ENCODE measurements around the gene NRG2. TPM values are rescaled to one million over a fixed set of nuclear protein-coding genes. Genes with fewer than 3 reads are reported as not detected.

The NRG2 gene
- total and polyA plus RNA-seq, 9 donors = 2.6 to 32.6 (median 19.3) TPM

DNA sequence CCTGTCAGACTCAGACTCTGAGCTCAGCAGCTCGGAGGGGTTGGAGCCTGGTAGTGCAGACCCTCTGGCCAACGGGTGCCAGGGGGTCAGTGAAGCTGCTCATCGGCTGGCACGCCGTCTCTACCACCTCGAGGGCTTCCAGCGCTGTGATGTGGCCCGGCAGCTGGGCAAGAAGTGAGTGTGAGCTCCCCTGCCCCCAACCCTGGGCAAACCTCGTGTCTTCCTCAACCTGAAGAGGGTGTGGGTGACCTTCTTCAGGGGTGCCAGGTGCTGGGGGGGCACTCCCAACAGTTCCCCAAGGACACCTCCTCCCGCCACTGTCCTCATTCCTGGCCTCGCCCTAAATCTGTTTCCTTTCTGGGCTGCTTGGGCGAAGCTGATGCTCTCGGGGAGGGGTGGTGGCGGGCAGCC, 228.9 kb downstream of the NRG2 start:
- Histone ChIP-seq H3K27ac (no peak overlapping the region), H3K36me3 (no peaks in the 10 kb centered on the region), H3K27me3 (no peaks in the 10 kb centered on the region), H3K4me3 (no peak overlapping the region), H3K4me1 (ENCODE audit: insufficient read depth) (no peaks in the 10 kb centered on the region), H3K9me3 (no peaks in the 10 kb centered on the region)
- no peak for TF ChIP-seq EP300 (IDR thresholded peaks at IDR 0.05)
- TF ChIP-seq CTCF (IDR thresholded peaks at IDR 0.05) = no peak
- no peak for TF ChIP-seq POLR2A (IDR thresholded peaks at IDR 0.05)
- 84 to 85% (median 84%) methylated on average over 14 of the region's 14 CpGs for WGBS, 3 donors
- no peak for DNase-seq
- intact Hi-C loops (cut with DNase I) = no loop called here

DNA sequence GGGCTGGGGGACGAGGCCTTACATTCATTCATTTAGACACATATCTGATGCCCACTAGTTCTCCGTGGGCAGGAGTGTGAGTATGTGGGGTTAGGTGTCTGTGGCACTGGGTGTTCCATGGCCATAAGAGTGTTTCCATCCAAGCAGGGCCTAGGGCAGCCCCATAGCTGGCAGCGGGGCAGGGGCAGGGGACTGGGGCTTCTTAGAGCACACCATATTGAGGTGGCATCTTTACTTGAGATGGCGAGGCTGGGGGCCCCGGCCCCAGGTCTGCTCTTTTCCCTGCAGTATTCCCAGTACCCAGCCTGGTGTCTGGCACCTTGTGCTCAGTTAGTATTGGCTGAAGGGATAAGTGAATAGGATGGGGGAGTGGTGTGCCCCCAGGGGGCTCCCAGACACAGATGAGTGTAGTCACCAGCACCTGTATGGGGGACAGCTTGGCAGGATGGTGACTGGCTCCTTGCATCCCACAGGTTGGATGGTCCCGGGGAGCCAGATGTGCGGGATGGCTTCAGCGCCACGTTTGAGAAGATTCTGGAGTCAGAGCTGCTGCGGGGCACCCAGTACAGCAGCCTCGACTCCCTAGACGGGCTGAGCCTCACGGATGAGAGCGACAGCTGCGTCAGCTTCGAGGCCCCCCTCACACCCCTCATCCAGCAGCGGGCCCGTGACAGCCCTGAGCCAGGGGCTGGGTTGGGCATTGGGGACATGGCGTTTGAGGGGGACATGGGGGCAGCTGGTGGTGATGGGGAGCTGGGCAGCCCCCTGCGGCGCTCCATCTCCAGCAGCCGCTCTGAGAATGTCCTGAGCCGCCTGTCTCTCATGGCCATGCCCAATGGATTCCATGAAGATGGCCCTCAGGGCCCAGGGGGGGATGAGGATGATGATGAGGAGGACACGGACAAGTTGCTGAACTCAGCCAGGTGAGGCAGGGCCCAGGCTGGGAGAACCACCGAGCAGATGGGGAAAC, 230.0 kb downstream of the NRG2 start:
- Histone ChIP-seq H3K27ac (no peak overlapping the region), H3K4me1 (ENCODE audit: insufficient read depth) (no peaks in the 10 kb centered on the region), H3K27me3 (no peaks in the 10 kb centered on the region), H3K36me3 (no peaks in the 10 kb centered on the region), H3K9me3 (no peaks in the 10 kb centered on the region), H3K4me3 (no peak overlapping the region)
- WGBS, 3 donors = 89 to 93% (median 92%) methylated on average over 25 of the region's 25 CpGs
- intact Hi-C loops (cut with DNase I) = no loop called here
- no peak for DNase-seq
- TF ChIP-seq CTCF (IDR thresholded peaks at IDR 0.05) (no peak), POLR2A (IDR thresholded peaks at IDR 0.05) (no peak), EP300 (IDR thresholded peaks at IDR 0.05) (no peak)

GRCh38 chr5:139812323-139812722, 230.8 kb downstream of the NRG2 start:
- H3K27me3 ChIP-seq = no peaks in the 10 kb centered on the region
- DNase-seq = no peak
- no peaks in the 10 kb centered on the region for H3K4me1 ChIP-seq (ENCODE audit: insufficient read depth)
- no peaks in the 10 kb centered on the region for H3K36me3 ChIP-seq
- WGBS, 3 donors = 80 to 82% (median 82%) methylated on average over 5 of the region's 5 CpGs
- intact Hi-C loops (cut with DNase I) = no loop called here
- H3K27ac ChIP-seq = no peak overlapping the region
- H3K9me3 ChIP-seq = no peaks in the 10 kb centered on the region
- H3K4me3 ChIP-seq = no peak overlapping the region
- TF ChIP-seq EP300 (IDR thresholded peaks at IDR 0.05) = no peak

GRCh38 chr5:139811274-139811607, 231.9 kb downstream of the NRG2 start:
- TF ChIP-seq CTCF (IDR thresholded peaks at IDR 0.05) = no peak
- no peak for TF ChIP-seq EP300 (IDR thresholded peaks at IDR 0.05)
- no peak for TF ChIP-seq POLR2A (IDR thresholded peaks at IDR 0.05)
- no peaks in the 10 kb centered on the region for H3K36me3 ChIP-seq
- WGBS, 3 donors = 45 to 46% (median 46%) methylated on average over 2 of the region's 2 CpGs
- intact Hi-C loops (cut with DNase I) = no loop called here
- DNase-seq = no peak
- H3K4me1 ChIP-seq (ENCODE audit: insufficient read depth) = no peaks in the 10 kb centered on the region
- H3K4me3 ChIP-seq = no peak overlapping the region
- no peaks in the 10 kb centered on the region for H3K27me3 ChIP-seq
- H3K27ac ChIP-seq = no peak overlapping the region
- no peaks in the 10 kb centered on the region for H3K9me3 ChIP-seq

All from ovary (tissue), 9 donors.